ENCODE data around the gene USP5. TPM values are rescaled to one million over a fixed set of nuclear protein-coding genes. Genes with fewer than 3 reads are reported as not detected.
"Not testable (repeated sequence)": the region's sequence is repeated elsewhere in the genome, so short reads cannot be mapped to it uniquely, and the experiment has no call there.

Gene USP5
- total RNA-seq, 2 donors from 2014 or later: 120 to 257 TPM

- Histone ChIP-seq H3K4me3 (ENCODE audit: low read length) (no peak overlapping the region), H3K36me3 (ENCODE audit: control insufficient read depth, insufficient read depth, low read length) (peaks cover 84% of the 10 kb centered on the region), H3K27me3 (ENCODE audit: control insufficient read depth, insufficient read depth, low read length, poor library complexity, severe bottlenecking) (no peaks in the 10 kb centered on the region), H3K9me3 (ENCODE audit: control insufficient read depth, low read length) (no peaks in the 10 kb centered on the region), H3K9ac (ENCODE audit: extremely low read depth, low read length, poor library complexity, severe bottlenecking) (no peak overlapping the region), H3K4me1 (ENCODE audit: control insufficient read depth, insufficient read depth, low read length) (no peaks in the 10 kb centered on the region), H3K27ac (ENCODE audit: low read depth, low read length) (no peak overlapping the region)
- no peak overlapping the region for H3K27ac Mint-ChIP-seq
- no peak for DNase-seq
- peaks cover 95% of the 10 kb centered on the region for H3K36me3 Mint-ChIP-seq (ENCODE audit: low read depth)
- H3K4me3 Mint-ChIP-seq: no peak overlapping the region
- no peak for TF ChIP-seq CTCF (conservative IDR thresholded peaks at IDR 0.05)
- no peaks in the 10 kb centered on the region for H3K9me3 Mint-ChIP-seq
- WGBS, 2 experiments (ENCODE audit: insufficient coverage in 1 of 2, insufficient read length in 1 of 2): 93 to 94% methylated on average over 9 of the region's 9 CpGs
- H3K4me1 Mint-ChIP-seq: peaks cover 9% of the 10 kb centered on the region
- no peaks in the 10 kb centered on the region for H3K27me3 Mint-ChIP-seq (ENCODE audit: insufficient read depth)
These were observed 9.4 kb downstream of the USP5 start for GRCh38 chr12:6861391-6861790.

GRCh38 chr12:6863033-6863432 lies 11.1 kb downstream of the USP5 start:
- no peak overlapping the region for H3K27ac Mint-ChIP-seq

GRCh38 chr12:6863586-6864321 lies 11.8 kb downstream of the USP5 start:
- H3K27me3 ChIP-seq (ENCODE audit: control insufficient read depth, insufficient read depth, low read length, poor library complexity, severe bottlenecking): no peaks in the 10 kb centered on the region
- no peak for TF ChIP-seq CTCF (conservative IDR thresholded peaks at IDR 0.05)
- no peaks in the 10 kb centered on the region for H3K9me3 Mint-ChIP-seq
- H3K4me3 Mint-ChIP-seq: no peak overlapping the region
- no peak overlapping the region for H3K4me3 ChIP-seq (ENCODE audit: low read length)
- H3K36me3 Mint-ChIP-seq (ENCODE audit: low read depth): peaks cover 75% of the 10 kb centered on the region
- no peak overlapping the region for H3K27ac Mint-ChIP-seq
- H3K27ac ChIP-seq (ENCODE audit: low read depth, low read length): no peak overlapping the region
- WGBS, 2 experiments (ENCODE audit: insufficient coverage in 1 of 2, insufficient read length in 1 of 2): 94 to 100% methylated on average over 6 to 16 of the region's 16 CpGs
- peaks cover 61% of the 10 kb centered on the region for H3K36me3 ChIP-seq (ENCODE audit: control insufficient read depth, insufficient read depth, low read length)
- H3K4me1 Mint-ChIP-seq: peaks cover 24% of the 10 kb centered on the region
- H3K4me1 ChIP-seq (ENCODE audit: control insufficient read depth, insufficient read depth, low read length): no peaks in the 10 kb centered on the region
- no peaks in the 10 kb centered on the region for H3K27me3 Mint-ChIP-seq (ENCODE audit: insufficient read depth)
- H3K9me3 ChIP-seq (ENCODE audit: control insufficient read depth, low read length): no peaks in the 10 kb centered on the region
- DNase-seq: no peak
- no peak overlapping the region for H3K9ac ChIP-seq (ENCODE audit: extremely low read depth, low read length, poor library complexity, severe bottlenecking)

More at GRCh38 chr12:6863033-6863432, 11.1 kb downstream of the USP5 start:
- Histone ChIP-seq H3K27me3 (ENCODE audit: control insufficient read depth, insufficient read depth, low read length, poor library complexity, severe bottlenecking) (no peaks in the 10 kb centered on the region), H3K4me1 (ENCODE audit: control insufficient read depth, insufficient read depth, low read length) (no peaks in the 10 kb centered on the region), H3K9me3 (ENCODE audit: control insufficient read depth, low read length) (no peaks in the 10 kb centered on the region), H3K27ac (ENCODE audit: low read depth, low read length) (no peak overlapping the region), H3K9ac (ENCODE audit: extremely low read depth, low read length, poor library complexity, severe bottlenecking) (no peak overlapping the region), H3K4me3 (ENCODE audit: low read length) (no peak overlapping the region), H3K36me3 (ENCODE audit: control insufficient read depth, insufficient read depth, low read length) (peaks cover 68% of the 10 kb centered on the region)
- WGBS, 2 experiments (ENCODE audit: insufficient coverage in 1 of 2, insufficient read length in 1 of 2): 91 to 97% methylated on average over 10 to 11 of the region's 11 CpGs
- DNase-seq: no peak
- H3K4me3 Mint-ChIP-seq: no peak overlapping the region
- H3K36me3 Mint-ChIP-seq (ENCODE audit: low read depth): peaks cover 80% of the 10 kb centered on the region
- no peaks in the 10 kb centered on the region for H3K27me3 Mint-ChIP-seq (ENCODE audit: insufficient read depth)
- H3K4me1 Mint-ChIP-seq: peaks cover 17% of the 10 kb centered on the region
- H3K9me3 Mint-ChIP-seq: no peaks in the 10 kb centered on the region
- TF ChIP-seq CTCF (conservative IDR thresholded peaks at IDR 0.05): no peak

- not testable (repeated sequence) for H3K4me3 Mint-ChIP-seq; H3K4me1 ChIP-seq (ENCODE audit: control insufficient read depth, insufficient read depth, low read length); H3K27ac Mint-ChIP-seq; H3K4me3 ChIP-seq (ENCODE audit: low read length); H3K27me3 ChIP-seq (ENCODE audit: control insufficient read depth, insufficient read depth, low read length, poor library complexity, severe bottlenecking); H3K9me3 ChIP-seq (ENCODE audit: control insufficient read depth, low read length); H3K27me3 Mint-ChIP-seq (ENCODE audit: insufficient read depth); H3K9me3 Mint-ChIP-seq; DNase-seq; H3K27ac ChIP-seq (ENCODE audit: low read depth, low read length); H3K9ac ChIP-seq (ENCODE audit: extremely low read depth, low read length, poor library complexity, severe bottlenecking)
- Mint-ChIP-seq H3K4me1 (peaks cover 37% of the 10 kb centered on the region), H3K36me3 (ENCODE audit: low read depth) (peaks cover 74% of the 10 kb centered on the region)
- peaks cover 62% of the 10 kb centered on the region for H3K36me3 ChIP-seq (ENCODE audit: control insufficient read depth, insufficient read depth, low read length)
- 92 to 94% methylated on average over 5 of the region's 5 CpGs for WGBS, 2 experiments (ENCODE audit: insufficient coverage in 1 of 2, insufficient read length in 1 of 2)
These were observed 13.4 kb downstream of the USP5 start for GRCh38 chr12:6865307-6865706.
